Loucy (cell line): ENCODE measurements around the gene NRGN.

Experiments used
- H2AFZ ChIP-seq: fragments of 200-600 bp; sonication (generic); 2 replicates; pipeline ENCODE4 v1.6.0; 2016; ENCODE audit warnings: antibody characterized with exemption, mild to moderate bottlenecking, low read length, moderate library complexity
- H3F3A ChIP-seq: fragments of 200-600 bp; 2 replicates; pipeline ENCODE4 v1.6.0; 2016; ENCODE audit warnings: antibody characterized with exemption, low read depth, mild to moderate bottlenecking
- H3K27me3 ChIP-seq: fragments of 200-600 bp; sonication (generic); 2 replicates; pipeline ENCODE4 v1.6.1; 2014; ENCODE audit warnings: low read length, mild to moderate bottlenecking; ENCODE audit not compliant: insufficient read depth, poor library complexity, severe bottlenecking
- H3K36me3 ChIP-seq: fragments of 200-600 bp; sonication (generic); 2 replicates; pipeline ENCODE4 v1.6.1; 2016; ENCODE audit warnings: low read length; ENCODE audit not compliant: insufficient read depth
- H3K4me1 ChIP-seq: fragments of 200-600 bp; sonication (generic); 2 replicates; pipeline ENCODE4 v1.5.1; 2014; ENCODE audit warnings: low read length, mild to moderate bottlenecking; ENCODE audit not compliant: insufficient read depth, poor library complexity, severe bottlenecking
- H3K4me2 ChIP-seq: fragments of 200-600 bp; sonication (generic); 2 replicates; pipeline ENCODE4 v1.6.0; 2014; ENCODE audit warnings: antibody characterized with exemption, low read length, low read depth, mild to moderate bottlenecking; ENCODE audit not compliant: poor library complexity, severe bottlenecking
- H3K4me3 ChIP-seq: fragments of 200-600 bp; sonication (generic); 2 replicates; pipeline ENCODE4 v1.5.1; 2014; ENCODE audit warnings: low read length, mild to moderate bottlenecking, mixed read lengths; ENCODE audit not compliant: poor library complexity, severe bottlenecking
- H3K79me2 ChIP-seq: fragments of 200-600 bp; sonication (generic); 2 replicates; pipeline ENCODE4 v1.6.1; 2014; ENCODE audit warnings: low read length; ENCODE audit not compliant: insufficient read depth
- H3K9ac ChIP-seq: fragments of 200-600 bp; sonication (generic); 2 replicates; pipeline ENCODE4 v1.6.0; 2014; ENCODE audit warnings: mild to moderate bottlenecking, low read depth, low read length, moderate library complexity; ENCODE audit not compliant: poor library complexity, severe bottlenecking
- H3K9me2 ChIP-seq: fragments of 200-600 bp; sonication (generic); replicated peaks from 2 replicates; pipeline ENCODE4 v1.6.1; 2016; ENCODE audit warnings: low read depth, low read length, mixed read lengths
- H3K9me3 ChIP-seq: fragments of 200-600 bp; sonication (generic); 2 replicates; pipeline ENCODE4 v1.6.1; 2014; ENCODE audit warnings: mild to moderate bottlenecking, antibody characterized with exemption, low read length, low read depth; ENCODE audit not compliant: insufficient read depth
- H4K20me1 ChIP-seq: fragments of 200-600 bp; sonication (generic); 2 replicates; pipeline ENCODE4 v1.6.0; 2014; ENCODE audit warnings: antibody characterized with exemption, low read length, mild to moderate bottlenecking; ENCODE audit not compliant: insufficient read depth, poor library complexity, severe bottlenecking
- CTCF ChIP-seq: fragments of 200-600 bp; sonication (generic); conservative IDR thresholded peaks from 2 replicates; pipeline ENCODE4 v1.5.1; 2014; ENCODE audit warnings: mild to moderate bottlenecking, antibody characterized with exemption, low read length
- EZH2phosphoT487 ChIP-seq: fragments of 200-600 bp; IDR thresholded peaks from 2 replicates; pipeline ENCODE4 v1.6.1; 2018; ENCODE audit warnings: antibody characterized with exemption, mild to moderate bottlenecking, moderate library complexity, borderline replicate concordance

Gene NRGN

GRCh38 chr11:124739479-124740276 is at the start of gene NRGN:
Gene NRGN, plus strand, starts transcription at chr11:124739942. Its CDS starts 143 bp downstream, at chr11:124740085.
- H3K9ac ChIP-seq: peak within 1 kb of the TSS; percentile 54
- H3K9me3 ChIP-seq: no peaks in the 10 kb centered on the region
- H3K4me3 ChIP-seq: peak within 1 kb of the TSS; percentile 74
- H3K79me2 ChIP-seq: no peaks in the 10 kb centered on the region
- H4K20me1 ChIP-seq: peaks cover 3% of the 10 kb centered on the region
- H3K27me3 ChIP-seq: no peaks in the 10 kb centered on the region
- H3K9me2 ChIP-seq: no peaks in the 10 kb centered on the region
- peak within 1 kb of the TSS; percentile 78 for H2AFZ ChIP-seq
- no peaks in the 10 kb centered on the region for H3F3A ChIP-seq
- TF ChIP-seq CTCF (no peak), EZH2phosphoT487 (no peak)
- H3K36me3 ChIP-seq: no peaks in the 10 kb centered on the region
- H3K4me1 ChIP-seq: peaks cover 26% of the 10 kb centered on the region
- peak within 1 kb of the TSS; percentile 62 for H3K4me2 ChIP-seq

- H3K9me2 ChIP-seq: no peaks in the 10 kb centered on the region
- H4K20me1 ChIP-seq: no peaks in the 10 kb centered on the region
- no peak overlapping the region for H3K4me2 ChIP-seq
- no peaks in the 10 kb centered on the region for H3K79me2 ChIP-seq
- no peaks in the 10 kb centered on the region for H3K36me3 ChIP-seq
- no peak overlapping the region for H3K4me3 ChIP-seq
- TF ChIP-seq CTCF: no peak
- TF ChIP-seq EZH2phosphoT487: no peak
- H2AFZ ChIP-seq: no peak overlapping the region
- no peaks in the 10 kb centered on the region for H3K27me3 ChIP-seq
- no peaks in the 10 kb centered on the region for H3F3A ChIP-seq
- no peak overlapping the region for H3K9ac ChIP-seq
- no peaks in the 10 kb centered on the region for H3K4me1 ChIP-seq
- no peaks in the 10 kb centered on the region for H3K9me3 ChIP-seq
Measured at GRCh38 chr11:124693142-124693541, 46.6 kb upstream of the NRGN start.

- H3K9me2 ChIP-seq: no peaks in the 10 kb centered on the region
- H3K27me3 ChIP-seq: no peaks in the 10 kb centered on the region
- H4K20me1 ChIP-seq: no peaks in the 10 kb centered on the region
- TF ChIP-seq CTCF: no peak
- TF ChIP-seq EZH2phosphoT487: no peak
- no peak overlapping the region for H2AFZ ChIP-seq
- no peaks in the 10 kb centered on the region for H3K79me2 ChIP-seq
- H3K9me3 ChIP-seq: 0 out of 2 replicates have a peak, but pooled peaks cover 2% of the 10 kb centered on the region
- H3F3A ChIP-seq: no peaks in the 10 kb centered on the region
- no peak overlapping the region for H3K9ac ChIP-seq
- no peaks in the 10 kb centered on the region for H3K4me1 ChIP-seq
- no peak overlapping the region for H3K4me3 ChIP-seq
- no peaks in the 10 kb centered on the region for H3K36me3 ChIP-seq
- H3K4me2 ChIP-seq: no peak overlapping the region
Measured at GRCh38 chr11:124699547-124699946, 40.2 kb upstream of the NRGN start.
